HepG2 (cell line): ENCODE data around the gene HPCAL1. TPM values are rescaled to one million over a fixed set of nuclear protein-coding genes. Genes with fewer than 3 reads are reported as not detected.

Experiments
- BRD4 ChIP-seq: sonication (generic); formaldehyde crosslinking; IDR thresholded peaks from 2 replicates; pipeline ENCODE4 v1.4.0; 2020; ENCODE audit warnings: missing genetic modification reagents
- DRAP1 ChIP-seq: IDR thresholded peaks from 2 replicates; pipeline ENCODE4 v1.6.1; 2016; ENCODE audit warnings: missing genetic modification reagents, missing compliant biosample characterization
- GLI4 ChIP-seq: sonication (generic); formaldehyde crosslinking; IDR thresholded peaks from 2 replicates; pipeline ENCODE4 v1.5.1; 2020; ENCODE audit warnings: missing genetic modification reagents, mild to moderate bottlenecking, moderate library complexity, borderline replicate concordance
- MTF1 ChIP-seq: sonication (generic); formaldehyde crosslinking; IDR thresholded peaks from 2 replicates; pipeline ENCODE4 v1.5.0; 2020; ENCODE audit warnings: missing genetic modification reagents
- NFRKB ChIP-seq: fragments of 450-650 bp; IDR thresholded peaks from 2 replicates; pipeline ENCODE4 v1.6.1; 2017
- REL ChIP-seq: sonication (generic); formaldehyde crosslinking; conservative IDR thresholded peaks from 2 replicates; pipeline ENCODE4 v1.8.0; 2022; ENCODE audit warnings: mild to moderate bottlenecking, missing genetic modification reagents, moderate library complexity
- SSRP1 ChIP-seq: IDR thresholded peaks from 2 replicates; pipeline ENCODE4 v1.6.1; 2016; ENCODE audit warnings: control low read depth
- STAT5B ChIP-seq: sonication (generic); formaldehyde crosslinking; IDR thresholded peaks from 2 replicates; pipeline ENCODE4 v1.4.0; 2020; ENCODE audit warnings: missing genetic modification reagents
- YEATS2 ChIP-seq: sonication (generic); formaldehyde crosslinking; IDR thresholded peaks from 2 replicates; pipeline ENCODE4 v1.4.0; 2020; ENCODE audit warnings: missing genetic modification reagents, borderline replicate concordance
- YEATS4 ChIP-seq: sonication (generic); formaldehyde crosslinking; IDR thresholded peaks from 2 replicates; pipeline ENCODE4 v1.4.0; 2020; ENCODE audit warnings: missing genetic modification reagents, borderline replicate concordance
- ZC3H4 ChIP-seq: sonication (generic); formaldehyde crosslinking; IDR thresholded peaks from 2 replicates; pipeline ENCODE4 v1.4.0; 2020; ENCODE audit warnings: missing genetic modification reagents, borderline replicate concordance
- ZFYVE20 ChIP-seq: sonication (generic); formaldehyde crosslinking; IDR thresholded peaks from 2 replicates; pipeline ENCODE4 v1.8.0; 2023; ENCODE audit warnings: low read depth, mild to moderate bottlenecking, moderate library complexity, missing genetic modification reagents, borderline replicate concordance
- ZMYM3 ChIP-seq: sonication (generic); formaldehyde crosslinking; IDR thresholded peaks from 2 replicates; pipeline ENCODE4 v1.5.1; 2020; ENCODE audit warnings: mild to moderate bottlenecking, missing genetic modification reagents
- ZNF232 ChIP-seq: sonication (generic); formaldehyde crosslinking; IDR thresholded peaks from 2 replicates; pipeline ENCODE4 v1.4.0; 2020; ENCODE audit warnings: missing genetic modification reagents, borderline replicate concordance
- ZNF446 ChIP-seq: sonication (generic); formaldehyde crosslinking; IDR thresholded peaks from 2 replicates; pipeline ENCODE4 v1.5.0; 2020; ENCODE audit warnings: mild to moderate bottlenecking, missing genetic modification reagents
- ZNF574 ChIP-seq: sonication (generic); formaldehyde crosslinking; IDR thresholded peaks from 2 replicates; pipeline ENCODE4 v1.4.0; 2020; ENCODE audit warnings: missing genetic modification reagents
- ZNF589 ChIP-seq: sonication (generic); formaldehyde crosslinking; conservative IDR thresholded peaks from 2 replicates; pipeline ENCODE4 v1.8.0; 2022; ENCODE audit warnings: mild to moderate bottlenecking, moderate library complexity, missing genetic modification reagents
- ZNF674 ChIP-seq: sonication (generic); formaldehyde crosslinking; IDR thresholded peaks from 2 replicates; pipeline ENCODE4 v1.5.0; 2020; ENCODE audit warnings: low read depth, mild to moderate bottlenecking, missing genetic modification reagents
- polyA plus RNA-seq, 8 experiments: library from polyadenylated mRNA; depleted of rRNA in 3 of 8; stranded (reverse) in 7 of 8; unstranded in 1 of 8; fragments of >200 nt; fragmentation: Illumina TruSeq in 4 of 8; extraction: Trizol in 4 of 8; gene quantifications; 2 replicates each; pipeline versions ENCODE4 v1.2.1 to v1.2.3, GENCODE V29; 2011 to 2016; ENCODE audit warnings: low read depth in 4 of 8, missing spikeins in 1 of 8, mixed read lengths in 1 of 8; ENCODE audit not compliant: insufficient read depth in 1 of 8
- total RNA-seq, 5 experiments: library from RNA; depleted of rRNA; stranded (reverse); fragments of >200 nt; fragmentation: Illumina TruSeq; extraction: Trizol; gene quantifications; 2 replicates each; pipeline ENCODE4 v1.2.3, GENCODE V29; 2016; ENCODE audit warnings: low read depth in 1 of 5
- TF ChIP-seq, protein P1 (sequence below): sonication (generic); formaldehyde crosslinking; IDR thresholded peaks from 2 replicates; pipeline ENCODE4 v1.9.0; 2021; ENCODE audit warnings: missing genetic modification reagents, mild to moderate bottlenecking, borderline replicate concordance
- TF ChIP-seq, protein P2 (sequence below): sonication (generic); formaldehyde crosslinking; IDR thresholded peaks from 2 replicates; pipeline ENCODE4 v1.8.0; 2022; ENCODE audit warnings: mild to moderate bottlenecking, missing genetic modification reagents
- TF ChIP-seq, protein P3 (sequence below): sonication (generic); formaldehyde crosslinking; IDR thresholded peaks from 2 replicates; pipeline ENCODE4 v1.5.1; 2020; ENCODE audit warnings: missing genetic modification reagents, mild to moderate bottlenecking, borderline replicate concordance

Gene HPCAL1
- total and polyA plus RNA-seq, 2 of the 13 experiments (the other 11 are each of a cell fraction or from before 2014, with no cell fraction given), result 29.5 to 29.9 TPM

GRCh38 chr2:10449838-10450691 is 147.4 kb downstream of the HPCAL1 start (continued):
- peak; percentile 71 for TF ChIP-seq YEATS4 (CRISPR knock-in tag)
- peak; percentile 85 for TF ChIP-seq ZNF574
- peak; percentile 89 for TF ChIP-seq GLI4 (CRISPR knock-in tag)
- TF ChIP-seq NFRKB, result no peak
- TF ChIP-seq ZC3H4 (CRISPR knock-in tag), result peak; percentile 95
- no peak for TF ChIP-seq MTF1
- TF ChIP-seq, protein P1, sequence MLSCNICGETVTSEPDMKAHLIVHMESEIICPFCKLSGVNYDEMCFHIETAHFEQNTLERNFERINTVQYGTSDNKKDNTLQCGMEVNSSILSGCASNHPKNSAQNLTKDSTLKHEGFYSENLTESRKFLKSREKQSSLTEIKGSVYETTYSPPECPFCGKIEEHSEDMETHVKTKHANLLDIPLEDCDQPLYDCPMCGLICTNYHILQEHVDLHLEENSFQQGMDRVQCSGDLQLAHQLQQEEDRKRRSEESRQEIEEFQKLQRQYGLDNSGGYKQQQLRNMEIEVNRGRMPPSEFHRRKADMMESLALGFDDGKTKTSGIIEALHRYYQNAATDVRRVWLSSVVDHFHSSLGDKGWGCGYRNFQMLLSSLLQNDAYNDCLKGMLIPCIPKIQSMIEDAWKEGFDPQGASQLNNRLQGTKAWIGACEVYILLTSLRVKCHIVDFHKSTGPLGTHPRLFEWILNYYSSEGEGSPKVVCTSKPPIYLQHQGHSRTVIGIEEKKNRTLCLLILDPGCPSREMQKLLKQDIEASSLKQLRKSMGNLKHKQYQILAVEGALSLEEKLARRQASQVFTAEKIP (CRISPR knock-in tag), result no peak
- TF ChIP-seq YEATS2 (CRISPR knock-in tag), result peak; percentile 92
- TF ChIP-seq BRD4 (CRISPR knock-in tag), result 0 out of 2 replicates have a peak, but pooled peaks have one; percentile 36
- no peak for TF ChIP-seq ZNF674 (CRISPR knock-in tag)
- TF ChIP-seq ZNF589, result no peak
- no peak; the same call in 1 of the 2 replicates for TF ChIP-seq SSRP1 (CRISPR knock-in tag)
- TF ChIP-seq REL (CRISPR knock-in tag), result no peak
- TF ChIP-seq, protein P2, sequence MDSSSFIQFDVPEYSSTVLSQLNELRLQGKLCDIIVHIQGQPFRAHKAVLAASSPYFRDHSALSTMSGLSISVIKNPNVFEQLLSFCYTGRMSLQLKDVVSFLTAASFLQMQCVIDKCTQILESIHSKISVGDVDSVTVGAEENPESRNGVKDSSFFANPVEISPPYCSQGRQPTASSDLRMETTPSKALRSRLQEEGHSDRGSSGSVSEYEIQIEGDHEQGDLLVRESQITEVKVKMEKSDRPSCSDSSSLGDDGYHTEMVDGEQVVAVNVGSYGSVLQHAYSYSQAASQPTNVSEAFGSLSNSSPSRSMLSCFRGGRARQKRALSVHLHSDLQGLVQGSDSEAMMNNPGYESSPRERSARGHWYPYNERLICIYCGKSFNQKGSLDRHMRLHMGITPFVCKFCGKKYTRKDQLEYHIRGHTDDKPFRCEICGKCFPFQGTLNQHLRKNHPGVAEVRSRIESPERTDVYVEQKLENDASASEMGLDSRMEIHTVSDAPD (CRISPR knock-in tag), result peak; percentile 83
- TF ChIP-seq DRAP1 (CRISPR knock-in tag), result peak; percentile 80; the same call in 1 of the 2 replicates
- 0 out of 2 replicates have a peak, but pooled peaks have one; percentile 30 for TF ChIP-seq ZFYVE20
- TF ChIP-seq ZNF446 (CRISPR knock-in tag), result no peak
- TF ChIP-seq STAT5B (CRISPR knock-in tag), result no peak; the same call in 1 of the 2 replicates
- TF ChIP-seq ZMYM3 (CRISPR knock-in tag), result no peak
- TF ChIP-seq, protein P3, sequence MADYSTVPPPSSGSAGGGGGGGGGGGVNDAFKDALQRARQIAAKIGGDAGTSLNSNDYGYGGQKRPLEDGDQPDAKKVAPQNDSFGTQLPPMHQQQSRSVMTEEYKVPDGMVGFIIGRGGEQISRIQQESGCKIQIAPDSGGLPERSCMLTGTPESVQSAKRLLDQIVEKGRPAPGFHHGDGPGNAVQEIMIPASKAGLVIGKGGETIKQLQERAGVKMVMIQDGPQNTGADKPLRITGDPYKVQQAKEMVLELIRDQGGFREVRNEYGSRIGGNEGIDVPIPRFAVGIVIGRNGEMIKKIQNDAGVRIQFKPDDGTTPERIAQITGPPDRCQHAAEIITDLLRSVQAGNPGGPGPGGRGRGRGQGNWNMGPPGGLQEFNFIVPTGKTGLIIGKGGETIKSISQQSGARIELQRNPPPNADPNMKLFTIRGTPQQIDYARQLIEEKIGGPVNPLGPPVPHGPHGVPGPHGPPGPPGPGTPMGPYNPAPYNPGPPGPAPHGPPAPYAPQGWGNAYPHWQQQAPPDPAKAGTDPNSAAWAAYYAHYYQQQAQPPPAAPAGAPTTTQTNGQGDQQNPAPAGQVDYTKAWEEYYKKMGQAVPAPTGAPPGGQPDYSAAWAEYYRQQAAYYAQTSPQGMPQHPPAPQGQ (CRISPR knock-in tag), result peak; percentile 92; the same call in 1 of the 2 replicates
- no peak; the same call in 1 of the 2 replicates for TF ChIP-seq ZNF232 (CRISPR knock-in tag)
